GM13976 (cell line): ENCODE measurements around the gene SYNGR2.
A peak's percentile ranks its signal among the peaks of the same experiment; 100 is the strongest.

Experiments used
- DNase-seq: peaks from one replicate; pipeline ENCODE4 v3.0.0; 2012; ENCODE audit warnings: low spot score
- in situ Hi-C: fragments of 300-500 bp; cut with MboI; formaldehyde crosslinking; loops from one replicate; pipeline ENCODE4 v1.12.0; 2022; ENCODE audit warnings: low sequenced_read_pairs, mixed read lengths, inconsistent platforms; ENCODE audit not compliant: unreplicated experiment
- TF ChIP-seq, protein P1 (sequence below): IDR thresholded peaks from 2 replicates; pipeline ENCODE4 v1.5.1; 2012; ENCODE audit warnings: borderline replicate concordance, mild to moderate bottlenecking; ENCODE audit not compliant: insufficient read depth; ENCODE audit errors: extremely low read depth, missing control alignments, control extremely low read depth

SYNGR2 gene

DNA sequence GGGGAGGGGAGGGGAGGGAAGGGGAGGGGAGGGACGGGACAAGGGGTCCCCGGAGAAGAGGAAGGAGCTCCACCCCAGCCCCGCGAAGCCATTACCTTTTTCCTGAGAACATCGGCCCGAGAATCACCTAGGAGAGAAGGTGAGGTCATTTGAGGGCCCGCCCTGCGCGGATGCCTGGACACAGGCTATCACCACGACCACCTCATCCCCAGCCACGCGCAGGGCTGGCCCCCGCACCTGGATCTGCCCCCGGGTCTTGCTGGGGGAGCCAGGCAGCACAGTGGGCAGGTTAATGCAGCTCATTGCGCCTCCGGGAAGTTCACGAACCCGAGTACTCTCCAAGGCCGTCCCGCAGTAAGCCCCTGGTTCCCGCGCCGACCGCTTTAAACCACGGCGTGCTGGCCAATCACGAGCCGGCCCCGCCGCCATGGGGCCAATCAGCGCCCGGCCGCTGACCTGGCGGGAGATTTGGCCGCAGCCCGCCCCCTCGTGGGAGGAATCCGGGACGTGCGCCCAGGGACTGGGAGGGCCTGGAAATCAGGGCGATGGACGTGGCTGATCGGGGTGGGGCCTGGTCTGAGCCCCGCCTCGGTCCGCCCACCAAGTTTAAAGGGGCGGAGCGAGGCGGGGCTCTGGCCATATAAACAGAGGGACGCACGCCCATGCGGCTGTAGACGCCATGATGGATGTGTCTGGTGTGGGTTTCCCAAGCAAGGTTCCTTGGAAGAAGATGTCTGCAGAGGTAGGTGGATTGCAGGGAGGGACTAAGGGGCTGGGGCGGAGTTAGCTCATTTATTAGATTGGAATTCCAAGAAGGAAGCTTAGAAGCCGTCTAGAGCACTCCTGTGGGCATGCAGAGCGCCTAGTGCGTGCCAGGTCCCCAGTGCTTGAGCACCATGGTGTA, 18.6 kb downstream of the SYNGR2 start, which contains the start of the genes AFMID and TK1:
Gene AFMID, plus strand, starts transcription at position 671 of the 904 bp plus-strand sequence. Its CDS starts 9 bp downstream, at position 680.
Gene TK1, minus strand, starts transcription at position 361 of the 904 bp plus-strand sequence. Its CDS starts 58 bp downstream, at position 303.
- DNase-seq, result peak; percentile 100
- in situ Hi-C loops, result no loop called here
- TF ChIP-seq, protein P1, sequence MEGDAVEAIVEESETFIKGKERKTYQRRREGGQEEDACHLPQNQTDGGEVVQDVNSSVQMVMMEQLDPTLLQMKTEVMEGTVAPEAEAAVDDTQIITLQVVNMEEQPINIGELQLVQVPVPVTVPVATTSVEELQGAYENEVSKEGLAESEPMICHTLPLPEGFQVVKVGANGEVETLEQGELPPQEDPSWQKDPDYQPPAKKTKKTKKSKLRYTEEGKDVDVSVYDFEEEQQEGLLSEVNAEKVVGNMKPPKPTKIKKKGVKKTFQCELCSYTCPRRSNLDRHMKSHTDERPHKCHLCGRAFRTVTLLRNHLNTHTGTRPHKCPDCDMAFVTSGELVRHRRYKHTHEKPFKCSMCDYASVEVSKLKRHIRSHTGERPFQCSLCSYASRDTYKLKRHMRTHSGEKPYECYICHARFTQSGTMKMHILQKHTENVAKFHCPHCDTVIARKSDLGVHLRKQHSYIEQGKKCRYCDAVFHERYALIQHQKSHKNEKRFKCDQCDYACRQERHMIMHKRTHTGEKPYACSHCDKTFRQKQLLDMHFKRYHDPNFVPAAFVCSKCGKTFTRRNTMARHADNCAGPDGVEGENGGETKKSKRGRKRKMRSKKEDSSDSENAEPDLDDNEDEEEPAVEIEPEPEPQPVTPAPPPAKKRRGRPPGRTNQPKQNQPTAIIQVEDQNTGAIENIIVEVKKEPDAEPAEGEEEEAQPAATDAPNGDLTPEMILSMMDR, result peak; percentile 35

GRCh38 chr17:78196716-78197115, 28.3 kb downstream of the SYNGR2 start:
- TF ChIP-seq, protein P1, result no peak
- no peak for DNase-seq
- in situ Hi-C loops, result no loop called here

GRCh38 chr17:78197147-78197832, 28.9 kb downstream of the SYNGR2 start:
- TF ChIP-seq, protein P1, result no peak
- no peak for DNase-seq
- in situ Hi-C loops, result no loop called here

GRCh38 chr17:78200451-78200850, 32.1 kb downstream of the SYNGR2 start:
- TF ChIP-seq, protein P1, result no peak
- DNase-seq, result no peak
- in situ Hi-C loops, result no loop called here

GRCh38 chr17:78202666-78203065, 34.3 kb downstream of the SYNGR2 start:
- in situ Hi-C loops, result no loop called here
- DNase-seq, result no peak
- TF ChIP-seq, protein P1, result no peak

DNA sequence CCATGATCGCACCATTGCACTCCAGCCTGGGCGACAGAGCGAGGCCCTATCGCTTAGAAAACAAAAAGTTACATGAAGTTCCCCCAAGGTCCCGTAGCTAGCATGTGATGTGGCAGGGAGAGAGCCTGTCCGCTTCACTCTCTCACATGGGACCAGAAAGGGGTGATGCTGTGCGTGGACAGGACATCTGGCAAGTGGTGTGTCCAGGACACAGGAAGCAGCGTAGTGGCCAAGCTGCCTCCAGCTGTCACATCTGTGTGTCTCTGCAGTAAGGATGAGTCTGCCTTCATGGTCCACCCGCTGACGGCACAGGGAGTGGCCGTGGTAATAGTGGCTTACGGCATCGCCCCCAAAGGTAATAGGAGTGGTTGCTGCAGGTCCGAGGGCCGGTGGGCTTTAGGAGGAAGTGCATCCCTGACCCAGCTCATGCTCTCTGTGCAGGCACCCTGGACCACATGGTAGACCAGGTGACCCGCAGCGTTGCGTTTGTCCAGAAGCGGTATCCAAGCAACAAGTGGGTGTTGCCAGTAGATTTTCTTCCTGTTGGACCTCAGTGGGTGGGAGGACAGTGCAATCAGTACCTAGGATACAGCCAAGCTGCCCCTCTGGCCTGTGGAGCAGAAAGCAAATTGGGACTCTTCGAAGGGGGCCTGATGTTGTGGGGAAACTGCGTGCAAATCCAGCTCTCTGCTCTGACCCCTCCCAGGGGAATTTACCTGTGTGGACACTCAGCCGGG, 36.2 kb downstream of the SYNGR2 start:
- DNase-seq, result no peak
- TF ChIP-seq, protein P1, result no peak
- in situ Hi-C loops, result no loop called here
